NCI-H2196 treated with DMSO at 0.1 percent for 48 hours (cell line): ENCODE results near the gene STX18.
"Not testable (repeated sequence)": the region's sequence is repeated elsewhere in the genome, so short reads cannot be mapped to it uniquely, and the experiment has no call there.

ENCODE experiments used
- DNase-seq: peaks from one replicate; lab custom pipeline; 2025; ENCODE audit not compliant: unreplicated experiment; lab: John Stamatoyannopoulos, UW

The STX18 gene

DNA sequence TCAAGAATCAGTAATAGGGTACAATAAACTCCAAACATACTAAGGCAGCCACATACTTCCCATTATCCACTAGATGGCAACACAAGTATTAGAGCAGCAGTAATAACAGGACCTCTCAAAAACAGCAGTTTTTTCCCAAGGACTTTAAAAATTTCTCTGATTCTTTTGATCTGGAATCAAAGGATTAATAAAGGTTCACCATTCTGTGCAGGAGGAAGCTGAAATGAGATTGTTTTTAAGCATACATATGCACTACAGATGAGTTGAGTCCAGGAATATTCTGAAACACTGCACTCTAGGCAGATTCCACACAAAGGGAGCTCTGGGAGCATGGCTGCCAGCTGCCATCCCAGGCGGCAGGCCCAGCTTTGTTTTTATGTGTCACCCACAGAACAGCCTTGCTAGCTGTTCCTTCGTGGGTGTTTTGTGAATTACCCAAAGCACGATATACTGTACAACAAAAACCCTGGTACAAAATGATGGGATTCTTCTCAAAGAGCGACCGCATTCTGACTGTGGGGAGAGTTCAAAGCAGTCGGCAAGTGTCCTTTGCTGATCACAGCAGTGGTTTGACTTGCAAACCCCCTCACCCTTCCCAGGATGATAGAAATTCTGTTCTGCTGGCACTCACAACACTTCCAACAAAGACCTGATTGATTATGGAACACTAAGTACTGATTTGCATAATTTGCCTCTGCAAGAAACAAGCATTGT lies 61.0 kb downstream of the STX18 start:
- DNase-seq: no peak

DNA sequence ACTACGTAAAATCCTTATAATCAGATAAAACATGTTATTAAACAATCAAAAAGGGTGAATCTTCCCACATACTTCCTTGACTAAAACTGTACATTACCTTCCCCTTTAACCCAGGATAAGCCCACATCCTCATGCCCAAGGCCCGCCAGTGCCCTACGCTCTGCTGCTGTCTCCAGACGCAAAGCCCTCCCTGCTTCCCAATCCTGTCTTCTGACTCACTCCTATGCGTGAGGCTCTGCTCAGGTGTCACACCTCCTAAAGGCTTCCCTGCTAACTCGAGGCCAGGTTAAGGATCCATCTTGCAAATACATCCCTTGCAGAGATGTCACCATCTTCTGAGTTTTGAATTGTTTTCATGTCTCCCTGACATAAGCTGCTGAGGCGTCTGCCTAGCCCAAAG lies 61.6 kb downstream of the STX18 start:
- no peak for DNase-seq

DNA sequence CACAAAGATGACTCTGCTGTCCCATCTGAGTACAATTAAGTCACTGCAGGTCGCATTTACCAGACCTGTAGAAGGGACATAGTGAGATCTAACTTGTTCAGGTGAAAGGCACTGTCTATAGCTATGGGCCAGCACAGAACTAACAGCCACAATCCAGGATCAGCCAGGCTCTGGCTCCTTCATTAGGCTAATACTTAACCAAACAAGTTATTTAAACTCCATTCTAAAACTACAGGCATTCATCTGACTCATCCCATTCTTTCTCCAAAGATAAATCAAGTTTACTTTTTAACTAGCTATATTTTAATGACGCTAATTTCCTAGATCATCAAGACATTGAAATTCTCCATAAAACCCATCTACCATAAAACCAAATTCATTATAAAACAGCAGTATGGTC lies 62.5 kb downstream of the STX18 start:
- DNase-seq: no peak

- DNase-seq: no peak
Observed at GRCh38 chr4:4477796-4478195, 64.1 kb downstream of the STX18 start.

DNA sequence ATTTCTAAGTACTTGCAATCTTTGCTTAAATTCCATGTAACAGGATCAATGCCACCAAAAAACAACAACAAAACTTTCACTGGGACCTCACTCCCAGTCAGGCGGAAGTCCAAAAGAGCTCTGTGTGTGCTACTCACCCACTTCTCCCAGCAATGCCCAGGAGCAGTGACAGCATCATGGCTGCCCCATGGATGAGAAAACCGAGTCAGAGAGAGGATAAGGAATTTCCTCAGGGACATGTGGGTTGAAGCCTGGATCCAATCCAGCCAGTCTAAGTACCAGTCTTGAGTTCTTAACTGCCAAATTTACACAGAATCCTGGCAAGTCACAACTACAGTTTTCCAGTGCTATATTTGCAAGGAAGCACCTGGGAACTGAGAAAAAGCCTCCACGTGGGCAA lies 64.5 kb downstream of the STX18 start:
- DNase-seq: no peak

DNA sequence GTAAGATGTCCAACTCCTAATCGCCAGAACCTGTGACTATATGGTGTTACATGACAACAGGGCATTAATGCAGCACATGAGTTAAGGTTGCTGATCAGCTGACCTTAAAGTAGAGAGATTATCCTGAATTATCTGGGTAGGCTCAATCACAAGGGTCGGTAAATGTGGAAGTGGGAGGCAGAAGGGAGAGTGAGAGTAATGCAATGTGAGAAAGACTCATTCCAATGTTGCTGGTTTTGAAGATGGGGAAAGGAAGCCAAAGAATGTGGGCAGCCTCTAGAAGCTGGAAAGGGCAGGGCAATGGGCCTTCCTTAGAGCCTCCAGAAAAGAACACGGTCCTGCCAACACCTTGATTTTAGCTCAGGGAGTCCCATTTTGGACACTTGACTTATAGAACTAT lies 67.4 kb downstream of the STX18 start:
- no peak for DNase-seq

- DNase-seq: no peak
Observed at GRCh38 chr4:4472344-4472958, 69.4 kb downstream of the STX18 start.

DNA sequence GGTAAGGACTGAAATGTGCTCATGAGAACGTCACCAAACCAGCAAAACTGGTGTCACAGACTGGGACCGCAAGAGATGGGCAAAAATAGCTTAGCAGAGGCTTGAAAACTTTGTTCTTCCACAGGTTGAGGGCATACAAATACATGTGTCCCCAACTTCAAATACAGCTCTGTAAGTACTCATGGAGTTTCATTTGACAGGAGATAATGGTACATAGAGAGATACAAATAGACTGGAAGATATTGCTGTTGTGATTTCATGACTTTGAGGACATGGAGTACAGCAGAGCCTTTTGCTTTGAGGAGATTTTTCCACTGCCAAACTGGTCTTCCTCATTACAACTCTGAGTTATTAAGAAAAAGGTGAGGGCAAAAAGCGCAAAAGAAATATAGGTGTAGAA lies 70.7 kb downstream of the STX18 start:
- no peak for DNase-seq

DNA sequence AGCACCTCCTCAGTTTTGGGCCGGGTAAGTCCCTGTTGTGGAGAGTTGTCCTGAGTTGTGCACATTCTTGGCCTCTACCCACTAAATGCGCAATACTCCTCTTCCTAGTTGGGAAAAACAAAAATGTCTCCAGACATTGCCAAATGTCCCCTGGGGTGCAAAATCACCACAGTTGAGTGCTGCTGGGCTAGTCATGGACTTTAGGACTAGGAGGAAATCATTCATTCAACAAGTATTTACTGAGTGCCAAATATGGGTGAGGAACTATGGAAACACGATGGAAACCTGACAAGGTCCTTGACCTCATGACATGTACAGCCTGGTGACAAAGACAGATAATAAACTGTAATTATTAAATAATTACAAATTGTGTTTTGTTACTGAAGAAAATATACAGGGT lies 71.6 kb downstream of the STX18 start:
- DNase-seq: no peak

GRCh38 chr4:4465238-4465637 lies 76.6 kb downstream of the STX18 start:
- DNase-seq: not testable (repeated sequence)

- DNase-seq: no peak
Observed at GRCh38 chr4:4462970-4463369, 78.9 kb downstream of the STX18 start.

GRCh38 chr4:4461850-4462249 lies 80.0 kb downstream of the STX18 start:
- DNase-seq: no peak

- no peak for DNase-seq
Observed at GRCh38 chr4:4461178-4461577, 80.7 kb downstream of the STX18 start.

GRCh38 chr4:4460759-4461158 lies 81.1 kb downstream of the STX18 start:
- DNase-seq: no peak

GRCh38 chr4:4459181-4459580 lies 82.7 kb downstream of the STX18 start:
- DNase-seq: no peak

- no peak for DNase-seq
Observed at GRCh38 chr4:4457803-4458553, 83.9 kb downstream of the STX18 start.

GRCh38 chr4:4456816-4457578 lies 84.9 kb downstream of the STX18 start:
- no peak for DNase-seq

- DNase-seq: no peak
Observed at GRCh38 chr4:4456351-4456750, 85.5 kb downstream of the STX18 start.

DNA sequence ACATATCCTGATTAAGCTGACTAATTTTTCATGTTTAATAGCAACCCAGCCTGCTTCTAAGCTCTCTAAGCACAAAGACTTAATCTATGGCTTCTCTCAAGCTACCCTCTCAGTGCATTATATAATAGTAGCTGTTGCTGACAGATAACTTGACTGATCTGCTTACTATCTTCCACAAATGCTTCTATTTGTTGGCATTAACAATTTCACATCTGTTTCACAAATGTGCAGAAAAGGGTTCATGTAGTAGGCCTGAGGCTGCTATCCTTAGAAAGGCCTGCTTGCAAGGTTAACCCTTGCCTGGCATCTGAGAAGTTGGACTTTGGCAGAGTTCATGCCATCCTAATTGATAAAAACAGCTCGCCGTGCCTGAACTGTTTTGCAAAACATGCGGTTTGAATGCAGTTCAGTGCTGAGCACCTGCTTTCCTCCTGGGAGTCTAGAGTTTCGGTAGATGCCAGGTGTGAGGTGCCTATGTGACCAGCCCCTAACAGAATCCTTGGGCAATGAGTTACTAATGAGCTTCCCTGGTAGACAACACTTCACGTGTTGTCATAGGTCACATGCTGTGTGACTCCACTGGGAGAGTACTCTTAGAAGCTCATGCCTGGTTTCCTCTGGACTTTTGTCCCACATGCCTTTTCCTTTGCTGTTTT lies 86.5 kb downstream of the STX18 start:
- no peak for DNase-seq

GRCh38 chr4:4446434-4446833 lies 95.4 kb downstream of the STX18 start:
- no peak for DNase-seq

DNA sequence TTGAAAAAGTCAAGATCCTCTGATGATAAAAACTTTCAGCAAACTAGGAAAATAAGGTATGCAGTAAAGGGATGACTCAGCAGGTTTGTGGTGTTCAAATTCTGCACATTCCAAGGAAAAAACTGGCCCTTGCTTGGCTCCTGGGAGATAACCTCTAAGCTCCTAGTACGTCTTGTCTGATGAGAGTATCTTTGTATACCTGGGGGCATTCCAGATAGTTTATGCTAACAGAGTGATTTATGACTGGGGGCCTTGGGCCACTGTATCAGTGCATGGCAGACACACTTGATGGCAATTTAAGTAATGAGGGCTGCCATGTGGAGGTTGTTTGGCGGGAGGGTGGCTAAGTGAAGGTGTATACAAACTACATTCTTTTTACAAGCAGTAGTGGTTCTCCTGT lies 98.0 kb downstream of the STX18 start:
- no peak for DNase-seq
